Naive thymus-derived CD4-positive, alpha-beta T cell (primary cell): ENCODE measurements around the gene TBC1D5. TPM values are rescaled to one million over a fixed set of nuclear protein-coding genes. Genes with fewer than 3 reads are reported as not detected.
"Not testable (repeated sequence)": the region's sequence is repeated elsewhere in the genome, so short reads cannot be mapped to it uniquely, and the experiment has no call there.

Experiments used
- ATAC-seq: fragments of 150-1000 bp; cut with Tn5 transposase; 2 replicates; pipeline ENCODE4 v1.10.0; 2021; ENCODE audit warnings: mild to moderate bottlenecking, moderate library complexity
- CTCF ChIA-PET: fragments of 350-600 bp; sonication (Branson Sonifier 250); formaldehyde crosslinking; loops from one replicate; lab custom pipeline; 2021; ENCODE audit warnings: antibody characterized with exemption; lab: Charles Lee
- POLR2A ChIA-PET: fragments of 350-600 bp; sonication (Branson Sonifier 250); formaldehyde crosslinking; loops from one replicate; lab custom pipeline; 2021; ENCODE audit warnings: antibody characterized with exemption, inconsistent platforms; lab: Charles Lee
- DNase-seq, 9 donors: peaks; one replicate each; pipeline versions ENCODE4 v3.0.0 to v3.0.0-alpha.2; 2020 to 2022; ENCODE audit warnings: mixed read lengths in 1 of 9
- H3K27ac ChIP-seq: one replicate; pipeline ENCODE4 v1.7.0; 2013; ENCODE audit warnings: mild to moderate bottlenecking, low read depth, low read length, moderate library complexity
- H3K27me3 ChIP-seq, 2 donors: one replicate each; pipeline ENCODE4 v1.7.0; 2013; ENCODE audit warnings: low read length in 2 of 2, mild to moderate bottlenecking in 2 of 2, moderate library complexity in 2 of 2; ENCODE audit not compliant: control insufficient read depth in 2 of 2, insufficient read depth in 2 of 2
- H3K36me3 ChIP-seq, 3 experiments: 1 replicate in 2 of 3; 2 replicates in 1 of 3; pipeline ENCODE4 v1.7.0; 2013; ENCODE audit warnings: low read length in 3 of 3, mild to moderate bottlenecking in 3 of 3, moderate library complexity in 1 of 3; ENCODE audit not compliant: insufficient read depth in 3 of 3, control insufficient read depth in 2 of 3
- H3K4me1 ChIP-seq, 2 donors: one replicate each; pipeline ENCODE4 v1.7.0; 2013; ENCODE audit warnings: low read length in 2 of 2, mild to moderate bottlenecking in 2 of 2, moderate library complexity in 1 of 2; ENCODE audit not compliant: control insufficient read depth in 2 of 2, insufficient read depth in 2 of 2
- H3K4me3 ChIP-seq: 2 replicates; pipeline ENCODE4 v1.7.0; 2013; ENCODE audit warnings: mild to moderate bottlenecking, low read length
- H3K9me3 ChIP-seq, 3 experiments: 1 replicate in 2 of 3; 2 replicates in 1 of 3; pipeline ENCODE4 v1.7.0; 2013; ENCODE audit warnings: low read length in 3 of 3; ENCODE audit not compliant: control insufficient read depth in 2 of 3
- H3K27ac Mint-ChIP-seq, 9 donors: one replicate each; pipeline ENCODE4 v1.8.0; 2020 to 2022; ENCODE audit warnings: mixed read lengths in 9 of 9, mild to moderate bottlenecking in 8 of 9, moderate library complexity in 5 of 9, inconsistent platforms in 2 of 9
- H3K27me3 Mint-ChIP-seq, 5 donors: one replicate each; pipeline ENCODE4 v1.8.0; 2021 to 2022; ENCODE audit warnings: mixed read lengths in 5 of 5, mild to moderate bottlenecking in 1 of 5
- H3K36me3 Mint-ChIP-seq, 5 donors: one replicate each; pipeline ENCODE4 v1.8.0; 2020 to 2022; ENCODE audit warnings: mixed read lengths in 5 of 5, mild to moderate bottlenecking in 3 of 5, inconsistent platforms in 1 of 5
- H3K4me1 Mint-ChIP-seq, 7 donors: one replicate each; pipeline ENCODE4 v1.8.0; 2020 to 2022; ENCODE audit warnings: mixed read lengths in 7 of 7, mild to moderate bottlenecking in 3 of 7, inconsistent platforms in 1 of 7
- H3K4me3 Mint-ChIP-seq, 10 donors: one replicate each; pipeline ENCODE4 v1.8.0; 2020 to 2022; ENCODE audit warnings: mild to moderate bottlenecking in 10 of 10, mixed read lengths in 10 of 10, moderate library complexity in 6 of 10, inconsistent platforms in 2 of 10
- H3K9me3 Mint-ChIP-seq, 11 donors: one replicate each; pipeline ENCODE4 v1.8.0; 2020 to 2022; ENCODE audit warnings: mixed read lengths in 11 of 11, mild to moderate bottlenecking in 4 of 11, inconsistent platforms in 1 of 11, moderate library complexity in 1 of 11
- intact Hi-C, 2 donors: fragments of 100-400 bp; cut with micrococcal nuclease; formaldehyde crosslinking; loops; one replicate each; pipeline ENCODE4 v1.15.1; 2023
- polyA plus RNA-seq, 2 donors: library from polyadenylated mRNA; unstranded; fragments of 300-500 nt; fragmentation: Illumina TruSeq; gene quantifications; one replicate each; pipeline ENCODE4 v1.2.3, GENCODE V29; 2021
- total RNA-seq, 6 experiments: library from RNA in 5 of 6; stranded (reverse) in 5 of 6; gene quantifications; 1 replicate in 5 of 6; 2 replicates in 1 of 6; pipeline ENCODE4 v1.2.3 and lab custom pipeline; 2021 to 2026

The TBC1D5 gene
- total and polyA plus RNA-seq, 7 experiments from 2014 or later = 30.5 to 54.0 (median 37.4) TPM

- no peaks in the 10 kb centered on the region for H3K27me3 Mint-ChIP-seq
- DNase-seq = no peak
- H3K4me3 Mint-ChIP-seq = no peak overlapping the region
- no peaks in the 10 kb centered on the region for H3K9me3 ChIP-seq
- no peak for ATAC-seq
- no peak overlapping the region for H3K27ac ChIP-seq
- H3K27ac Mint-ChIP-seq = no peak overlapping the region
- H3K9me3 Mint-ChIP-seq = no peaks in the 10 kb centered on the region
- H3K36me3 Mint-ChIP-seq = peaks cover 0 to 13% (median 0%) of the 10 kb centered on the region in 5 donors
- H3K27me3 ChIP-seq = no peaks in the 10 kb centered on the region
- ChIA-PET CTCF (no interaction called here), POLR2A (no interaction called here)
- intact Hi-C loops = no loop called here
- H3K4me1 ChIP-seq = no peaks in the 10 kb centered on the region
- H3K36me3 ChIP-seq = no peaks in the 10 kb centered on the region
- H3K4me3 ChIP-seq = no peak overlapping the region
- peaks cover 0 to 19% (median 12%) of the 10 kb centered on the region in 7 donors for H3K4me1 Mint-ChIP-seq
These were observed 86.7 kb downstream of the TBC1D5 start for GRCh38 chr3:17655743-17656142.

- CTCF ChIA-PET, H3K4me3 ChIP-seq, H3K4me1 ChIP-seq, POLR2A ChIA-PET, H3K36me3 Mint-ChIP-seq, ATAC-seq, H3K27ac ChIP-seq, H3K9me3 ChIP-seq, H3K27me3 Mint-ChIP-seq, DNase-seq, intact Hi-C loops, H3K27me3 ChIP-seq, H3K27ac Mint-ChIP-seq, H3K9me3 Mint-ChIP-seq, H3K36me3 ChIP-seq, H3K4me3 Mint-ChIP-seq: not testable (repeated sequence)
- peaks cover 0 to 11% (median 5%) of the 10 kb centered on the region in 7 donors for H3K4me1 Mint-ChIP-seq
These were observed 92.7 kb downstream of the TBC1D5 start for GRCh38 chr3:17649748-17650147.

DNA sequence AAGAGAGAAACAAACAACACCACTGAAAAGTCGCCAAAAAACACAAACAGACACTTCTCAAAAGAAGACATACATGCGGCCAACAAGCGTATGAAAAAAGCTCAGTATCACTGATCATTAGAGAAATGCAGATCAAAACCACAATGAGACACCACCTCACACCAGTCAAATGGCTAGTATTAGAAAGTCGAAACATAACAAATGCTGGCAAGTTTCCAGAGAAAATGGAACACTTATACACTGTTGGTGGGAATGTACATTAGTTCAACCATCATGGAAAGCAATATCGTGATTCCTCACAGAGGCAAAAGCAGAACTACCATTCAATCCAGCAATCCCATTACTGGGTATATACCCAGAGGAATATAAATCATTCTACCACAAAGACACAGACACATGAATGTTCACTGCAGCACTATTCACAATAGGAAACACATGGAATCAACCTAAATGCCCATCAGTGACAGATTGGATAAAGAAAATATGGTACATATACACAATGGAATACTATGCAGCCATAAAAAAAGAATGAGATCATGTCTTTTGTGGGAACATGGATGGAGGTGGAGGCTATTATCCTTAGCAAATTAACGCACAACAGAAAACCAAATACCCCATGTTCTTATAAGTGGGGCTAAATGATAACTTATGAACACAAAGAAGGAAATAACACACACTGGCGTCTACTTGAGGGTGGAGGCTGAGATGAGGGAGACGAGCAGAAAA lies 93.6 kb downstream of the TBC1D5 start:
- ATAC-seq, H3K4me1 Mint-ChIP-seq, intact Hi-C loops, DNase-seq, H3K4me3 ChIP-seq, H3K4me1 ChIP-seq, POLR2A ChIA-PET, H3K27me3 Mint-ChIP-seq, H3K9me3 ChIP-seq, H3K27me3 ChIP-seq, H3K36me3 ChIP-seq, H3K27ac Mint-ChIP-seq, H3K4me3 Mint-ChIP-seq, H3K36me3 Mint-ChIP-seq, H3K27ac ChIP-seq, CTCF ChIA-PET, H3K9me3 Mint-ChIP-seq: not testable (repeated sequence)

- intact Hi-C loops = loop anchor here (1.0 to 2.0 kb wide), 2 partner anchors 196 to 1386 kb away; no protein-coding TSS in a partner anchor
- Histone ChIP-seq H3K4me3 (no peak overlapping the region), H3K4me1 (no peaks in the 10 kb centered on the region), H3K36me3 (no peaks in the 10 kb centered on the region), H3K27me3 (no peaks in the 10 kb centered on the region), H3K9me3 (no peaks in the 10 kb centered on the region), H3K27ac (no peak overlapping the region)
- H3K4me1 Mint-ChIP-seq = peaks cover 0 to 7% (median 3%) of the 10 kb centered on the region in 7 donors
- DNase-seq (peak in 6 of 9 donors; percentile 1 to 19 (median 12)), ATAC-seq (no peak)
- ChIA-PET CTCF (interaction anchor here (0.6 to 3.0 kb wide), 10 partner anchors 64 to 1351 kb away, joined by 3 to 44 read pairs (median 3); no protein-coding TSS in a partner anchor), POLR2A (no interaction called here)
- H3K27me3 Mint-ChIP-seq = no peaks in the 10 kb centered on the region
- H3K27ac Mint-ChIP-seq = no peak overlapping the region
- H3K4me3 Mint-ChIP-seq = no peak overlapping the region
- peaks cover 0 to 4% (median 4%) of the 10 kb centered on the region in 5 donors for H3K36me3 Mint-ChIP-seq
- H3K9me3 Mint-ChIP-seq = peaks cover 0 to 7% (median 3%) of the 10 kb centered on the region in 11 donors
These were observed 97.2 kb downstream of the TBC1D5 start for GRCh38 chr3:17645074-17645698.

- Mint-ChIP-seq H3K27ac (no peak overlapping the region), H3K27me3 (no peaks in the 10 kb centered on the region), H3K4me1 (peaks cover 1 to 9% (median 4%) of the 10 kb centered on the region in 7 donors), H3K9me3 (no peaks in the 10 kb centered on the region), H3K36me3 (peaks cover 0 to 9% (median 0%) of the 10 kb centered on the region in 5 donors), H3K4me3 (no peak overlapping the region)
- ATAC-seq = no peak
- intact Hi-C loops = loop anchor here in 1 of 2 donors (2.0 kb wide), 1 partner anchor 1387 kb away; no protein-coding TSS in a partner anchor
- no peaks in the 10 kb centered on the region for H3K9me3 ChIP-seq
- H3K27ac ChIP-seq = no peak overlapping the region
- ChIA-PET CTCF (interaction anchor here (3.0 kb wide), 1 partner anchor 198 kb away, joined by 44 read pairs; no protein-coding TSS in a partner anchor), POLR2A (no interaction called here)
- no peaks in the 10 kb centered on the region for H3K27me3 ChIP-seq
- DNase-seq = no peak
- no peak overlapping the region for H3K4me3 ChIP-seq
- H3K36me3 ChIP-seq = no peaks in the 10 kb centered on the region
- H3K4me1 ChIP-seq = no peaks in the 10 kb centered on the region
These were observed 98.7 kb downstream of the TBC1D5 start for GRCh38 chr3:17643691-17644090.

GRCh38 chr3:17642474-17642873 lies 100.0 kb downstream of the TBC1D5 start:
- no peak overlapping the region for H3K27ac Mint-ChIP-seq

More at GRCh38 chr3:17642474-17642873, 100.0 kb downstream of the TBC1D5 start:
- H3K4me3 Mint-ChIP-seq = no peak overlapping the region
- Histone ChIP-seq H3K9me3 (no peaks in the 10 kb centered on the region), H3K4me1 (no peaks in the 10 kb centered on the region), H3K27me3 (no peaks in the 10 kb centered on the region), H3K4me3 (no peak overlapping the region), H3K36me3 (no peaks in the 10 kb centered on the region), H3K27ac (no peak overlapping the region)
- intact Hi-C loops = no loop called here
- DNase-seq (no peak), ATAC-seq (peak; percentile 36)
- peaks cover 4 to 9% (median 5%) of the 10 kb centered on the region in 7 donors for H3K4me1 Mint-ChIP-seq
- H3K27me3 Mint-ChIP-seq = no peaks in the 10 kb centered on the region
- peaks cover 0 to 1% (median 0%) of the 10 kb centered on the region in 11 donors for H3K9me3 Mint-ChIP-seq
- POLR2A ChIA-PET = no interaction called here
- peaks cover 0 to 12% (median 0%) of the 10 kb centered on the region in 5 donors for H3K36me3 Mint-ChIP-seq
- CTCF ChIA-PET = no interaction called here
